Measurements from ENCODE around the gene UXS1. TPM values are rescaled to one million over a fixed set of nuclear protein-coding genes. Genes with fewer than 3 reads are reported as not detected.

Gene UXS1
- total and polyA plus RNA-seq, 2 donors (not counting 1 experiment from before 2014, with no cell fraction given), result 20.3 to 44.8 TPM

- Mint-ChIP-seq H3K4me1 (peaks cover 74% of the 10 kb centered on the region), H3K27ac (peak overlapping the region; percentile 81), H3K27me3 (no peaks in the 10 kb centered on the region), H3K4me3 (peak overlapping the region; percentile 40), H3K9me3 (ENCODE audit: insufficient read depth) (no peaks in the 10 kb centered on the region)
- H4K20me1 ChIP-seq (ENCODE audit: control insufficient read depth, insufficient read depth, low read length, poor library complexity, severe bottlenecking), result no peaks in the 10 kb centered on the region
- intact Hi-C loops (cut with micrococcal nuclease), result no loop called here
- ATAC-seq (ENCODE audit: low read depth) (no peak), DNase-seq (peak; percentile 26)
- H3K9me3 ChIP-seq (ENCODE audit: control extremely low read depth in 1 of 3, control insufficient read depth in 2 of 3, insufficient read depth in 1 of 3, low read length in 2 of 3), result no peaks in the 10 kb centered on the region
- H3K4me2 ChIP-seq (replicated peaks; ENCODE audit: low read depth, low read length, poor library complexity, severe bottlenecking), result peak overlapping the region; percentile 24
- no peak overlapping the region for H3K9ac ChIP-seq (ENCODE audit: low read length)
- no peaks in the 10 kb centered on the region for H3K27me3 ChIP-seq (replicated peaks in 1 of 4; ENCODE audit: control extremely low read depth in 1 of 4, control insufficient read depth in 3 of 4, insufficient read depth in 4 of 4, low read length in 3 of 4)
- H3K36me3 ChIP-seq (replicated peaks in 1 of 2; ENCODE audit: control extremely low read depth in 1 of 2, control insufficient read depth in 1 of 2, extremely low read depth in 1 of 2, insufficient read depth in 2 of 2, low read length in 1 of 2), result no peaks in the 10 kb centered on the region
- peak overlapping the region; percentile 20 for H2AFZ ChIP-seq (ENCODE audit: insufficient read depth, low read depth, low read length, poor library complexity, severe bottlenecking)
- peak overlapping the region; percentile 43 to 55 for H3K27ac ChIP-seq (ENCODE audit: low read length in 2 of 2)
- H3K4me3 ChIP-seq (ENCODE audit: control extremely low read depth in 1 of 5, extremely low read depth in 1 of 5, insufficient read depth in 1 of 5, low read depth in 2 of 5, low read length in 4 of 5), result no peak overlapping the region
- TF ChIP-seq EZH2 (IDR thresholded peaks at IDR 0.05; ENCODE audit: borderline replicate concordance, insufficient read depth, low read depth, low read length, poor library complexity, severe bottlenecking), result no peak
- TF ChIP-seq CTCF (IDR thresholded peaks at IDR 0.05), result no peak
- POLR2A ChIA-PET, result no interaction called here
- WGBS (ENCODE audit: insufficient coverage), result 60% methylated on average over 1 of the region's 6 CpGs
- H3K4me1 ChIP-seq (ENCODE audit: control insufficient read depth in 2 of 2, insufficient read depth in 2 of 2, low read length in 2 of 2), result peaks cover 58 to 68% of the 10 kb centered on the region in 2 donors
- H3K79me2 ChIP-seq (ENCODE audit: control insufficient read depth, insufficient read depth, low read length), result peaks cover 40% of the 10 kb centered on the region
- CTCF ChIA-PET, result interaction anchor here (0.7 kb wide), 1 partner anchor 69 kb away, joined by 4 read pairs; no protein-coding TSS in a partner anchor
These were observed 30.1 kb downstream of the UXS1 start for GRCh38 chr2:106163948-106164545.

GRCh38 chr2:106161938-106162820, 31.9 kb downstream of the UXS1 start:
- H4K20me1 ChIP-seq (ENCODE audit: control insufficient read depth, insufficient read depth, low read length, poor library complexity, severe bottlenecking), result no peaks in the 10 kb centered on the region
- 94% methylated on average over 7 of the region's 11 CpGs for WGBS (ENCODE audit: insufficient coverage)
- H3K9me3 Mint-ChIP-seq (ENCODE audit: insufficient read depth), result no peaks in the 10 kb centered on the region
- peaks cover 60 to 68% of the 10 kb centered on the region in 2 donors for H3K4me1 ChIP-seq (ENCODE audit: control insufficient read depth in 2 of 2, insufficient read depth in 2 of 2, low read length in 2 of 2)
- H3K79me2 ChIP-seq (ENCODE audit: control insufficient read depth, insufficient read depth, low read length), result peaks cover 22% of the 10 kb centered on the region
- no peak overlapping the region for H3K4me3 ChIP-seq (ENCODE audit: control extremely low read depth in 1 of 5, extremely low read depth in 1 of 5, insufficient read depth in 1 of 5, low read depth in 2 of 5, low read length in 4 of 5)
- no peak for DNase-seq
- H3K4me3 Mint-ChIP-seq, result no peak overlapping the region
- ChIA-PET POLR2A (no interaction called here), CTCF (no interaction called here)
- H3K27me3 ChIP-seq (replicated peaks in 1 of 4; ENCODE audit: control extremely low read depth in 1 of 4, control insufficient read depth in 3 of 4, insufficient read depth in 4 of 4, low read length in 3 of 4), result no peaks in the 10 kb centered on the region
- intact Hi-C loops (cut with micrococcal nuclease), result no loop called here
- peak overlapping the region; percentile 79 for H3K4me2 ChIP-seq (replicated peaks; ENCODE audit: low read depth, low read length, poor library complexity, severe bottlenecking)
- no peaks in the 10 kb centered on the region for H3K9me3 ChIP-seq (ENCODE audit: control extremely low read depth in 1 of 3, control insufficient read depth in 2 of 3, insufficient read depth in 1 of 3, low read length in 2 of 3)
- no peaks in the 10 kb centered on the region for H3K27me3 Mint-ChIP-seq
- peak overlapping the region; percentile 86 to 92 for H3K27ac ChIP-seq (ENCODE audit: low read length in 2 of 2)
- ATAC-seq (ENCODE audit: low read depth), result no peak
- H2AFZ ChIP-seq (ENCODE audit: insufficient read depth, low read depth, low read length, poor library complexity, severe bottlenecking), result no peak overlapping the region
- H3K27ac Mint-ChIP-seq, result peak overlapping the region; percentile 22
- peaks cover 76% of the 10 kb centered on the region for H3K4me1 Mint-ChIP-seq
- peaks cover 0 to 3% of the 10 kb centered on the region in 2 experiments for H3K36me3 ChIP-seq (replicated peaks in 1 of 2; ENCODE audit: control extremely low read depth in 1 of 2, control insufficient read depth in 1 of 2, extremely low read depth in 1 of 2, insufficient read depth in 2 of 2, low read length in 1 of 2)
- no peak for TF ChIP-seq CTCF (IDR thresholded peaks at IDR 0.05)
- H3K9ac ChIP-seq (ENCODE audit: low read length), result peak overlapping the region; percentile 65
